ENCODE results near the gene SPACA7.
"Not testable (repeated sequence)": the region's sequence is repeated elsewhere in the genome, so short reads cannot be mapped to it uniquely, and the experiment has no call there.

The SPACA7 gene

DNA sequence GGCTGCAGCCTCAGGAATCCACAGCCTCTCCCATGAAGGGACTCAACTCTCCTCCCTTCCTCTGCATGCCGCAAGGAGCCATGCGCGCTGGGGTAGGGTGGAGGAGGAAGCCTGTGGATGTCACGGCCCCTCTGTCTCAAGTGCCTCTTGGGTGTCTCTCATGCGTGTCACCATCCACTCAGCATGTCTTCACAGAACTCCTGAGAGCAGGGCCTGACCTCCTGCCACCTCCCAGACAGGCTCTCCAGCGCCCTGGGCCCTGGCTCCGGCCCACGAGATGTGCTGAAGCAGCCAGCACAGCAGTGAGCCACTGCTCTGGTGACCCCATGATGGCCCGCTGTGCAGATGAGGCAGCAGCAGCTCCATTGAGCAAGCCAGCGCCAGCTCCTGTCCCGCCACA is 25.9 kb upstream of the SPACA7 start:
- no peak for DNase-seq (ENCODE audit: low read depth in 2 of 2)

DNA sequence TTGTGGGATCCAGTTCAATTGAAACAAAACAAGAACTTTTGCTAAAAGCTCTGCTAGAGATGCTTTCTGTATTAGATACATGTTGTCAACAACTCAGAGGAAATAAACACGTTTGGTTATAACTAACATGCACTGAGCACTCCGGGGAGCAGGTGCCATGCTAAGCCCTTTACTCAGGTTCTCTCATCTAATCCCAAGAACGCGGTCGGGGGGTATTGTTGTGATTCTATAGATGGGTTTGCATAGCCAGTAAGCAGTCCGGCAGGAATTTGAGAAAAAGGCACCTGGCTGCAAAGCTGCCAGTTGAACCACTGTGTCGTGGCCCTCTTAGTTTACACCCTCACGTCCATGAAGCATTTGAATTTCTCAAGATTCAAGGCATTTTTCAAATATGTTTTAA is 24.3 kb upstream of the SPACA7 start:
- no peak for DNase-seq (ENCODE audit: low read depth in 2 of 2)

DNA sequence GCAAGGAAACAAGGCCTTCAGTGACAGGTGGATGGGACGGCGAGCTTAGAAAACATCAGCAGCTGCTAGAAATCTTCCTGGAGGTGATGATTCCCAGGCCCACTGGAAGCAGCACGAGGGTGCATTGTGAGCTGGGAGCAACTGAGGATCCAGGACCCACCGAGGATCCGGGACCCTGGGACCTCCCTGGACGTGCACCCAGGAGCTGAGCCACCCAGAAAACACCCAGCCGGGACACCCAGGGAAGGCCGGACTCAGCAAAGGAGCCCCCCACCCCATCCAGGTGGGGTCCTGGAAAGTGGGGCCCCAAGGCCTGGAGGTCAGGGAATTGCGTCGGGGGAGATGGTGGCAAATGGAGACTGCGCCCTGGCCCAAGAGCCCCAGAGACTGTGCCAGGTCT is 22.3 kb upstream of the SPACA7 start:
- no peak for DNase-seq (ENCODE audit: low read depth in 2 of 2)

DNA sequence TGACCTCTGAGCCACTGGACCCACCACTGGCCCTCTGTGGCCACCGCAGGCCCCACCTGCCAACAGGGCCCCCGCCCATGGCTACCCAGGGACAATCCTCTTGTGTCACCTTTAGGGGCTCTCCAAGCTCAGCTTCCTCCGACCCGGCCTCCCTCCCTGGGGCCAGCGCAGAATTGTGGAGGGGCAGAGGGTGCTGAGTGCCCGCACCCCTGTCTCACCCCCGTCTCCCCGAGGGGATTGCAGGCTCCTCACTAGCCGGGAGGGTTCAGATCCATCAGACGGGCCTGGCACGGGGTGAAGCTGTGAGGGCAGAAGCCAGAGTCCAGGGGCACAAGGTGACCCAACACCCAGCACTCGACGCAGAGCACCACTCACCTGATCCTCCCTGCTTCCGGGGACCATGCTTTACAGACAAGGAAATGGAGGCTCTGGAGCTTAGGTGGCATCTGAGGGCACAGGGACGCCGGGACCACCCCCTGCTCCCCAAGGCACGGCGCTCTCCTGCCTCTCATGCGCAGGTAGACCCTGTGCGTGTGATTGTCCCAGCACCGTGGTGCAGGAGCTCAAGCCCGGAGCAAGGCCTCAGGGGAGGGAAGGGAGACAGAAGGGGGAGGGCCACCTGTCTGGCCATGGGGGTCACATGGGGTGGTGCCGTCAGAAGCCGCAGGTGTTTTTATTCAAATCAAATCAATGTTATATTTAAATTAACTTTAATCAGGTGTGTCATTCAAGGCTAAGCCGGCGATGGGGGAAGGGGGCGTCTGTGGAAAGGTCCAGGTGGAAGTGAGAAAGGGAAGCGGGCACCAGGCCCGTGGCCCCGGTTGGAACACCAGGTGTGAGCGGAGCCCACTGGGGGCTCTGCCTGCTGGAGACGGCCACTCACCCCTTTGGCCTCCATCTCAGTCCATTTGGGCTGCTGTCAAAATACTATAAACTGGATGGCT is 21.6 kb upstream of the SPACA7 start:
- DNase-seq (ENCODE audit: low read depth in 2 of 2): no peak

DNA sequence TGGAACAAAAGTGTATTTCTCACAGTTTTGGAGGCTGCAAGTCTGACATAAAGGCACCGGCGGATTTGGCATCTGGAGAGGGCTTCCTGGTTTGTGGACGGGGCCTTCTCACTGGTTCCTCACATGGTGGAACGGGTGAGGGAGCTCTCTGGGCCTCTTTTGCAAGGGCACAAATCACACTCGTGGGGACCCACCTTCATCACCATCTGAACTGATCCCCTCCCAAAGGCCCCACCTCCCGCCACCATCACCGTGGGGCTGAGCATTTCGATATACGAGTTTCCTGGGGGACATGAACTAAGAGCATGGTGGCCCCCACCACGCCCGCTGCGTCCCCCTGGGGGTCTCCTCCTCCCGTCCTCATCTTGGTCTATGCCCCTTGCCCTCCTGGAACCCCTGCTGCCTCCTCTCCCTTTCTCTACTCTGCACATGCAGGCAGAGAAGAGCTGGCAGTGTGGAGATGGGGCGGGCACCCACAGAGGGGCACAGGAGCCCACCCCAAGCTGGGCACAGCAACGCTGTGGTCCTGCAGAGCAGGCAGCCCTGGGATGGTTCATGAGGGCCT is 20.8 kb upstream of the SPACA7 start:
- no peak for DNase-seq (ENCODE audit: low read depth in 2 of 2)

DNA sequence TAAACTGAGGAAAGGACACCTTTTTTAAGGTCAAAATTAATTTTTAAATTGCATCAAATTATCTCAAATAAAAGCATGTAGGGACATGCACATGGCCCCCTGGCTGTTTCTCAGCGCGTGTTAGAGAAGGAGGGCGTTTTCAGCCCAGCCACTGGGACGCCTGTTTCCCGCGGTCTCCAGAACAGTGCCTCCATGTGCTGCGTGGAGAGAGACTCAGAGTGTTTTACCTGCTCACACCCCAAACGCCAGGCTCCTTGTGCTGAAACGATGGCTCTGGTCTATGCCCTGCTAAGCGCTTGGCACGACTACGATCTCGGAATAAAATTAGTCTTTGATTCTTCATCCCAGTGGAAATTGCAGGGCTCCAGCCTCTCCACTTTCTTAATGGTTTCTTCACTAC is 20.0 kb upstream of the SPACA7 start:
- no peak for DNase-seq (ENCODE audit: low read depth in 2 of 2)

DNA sequence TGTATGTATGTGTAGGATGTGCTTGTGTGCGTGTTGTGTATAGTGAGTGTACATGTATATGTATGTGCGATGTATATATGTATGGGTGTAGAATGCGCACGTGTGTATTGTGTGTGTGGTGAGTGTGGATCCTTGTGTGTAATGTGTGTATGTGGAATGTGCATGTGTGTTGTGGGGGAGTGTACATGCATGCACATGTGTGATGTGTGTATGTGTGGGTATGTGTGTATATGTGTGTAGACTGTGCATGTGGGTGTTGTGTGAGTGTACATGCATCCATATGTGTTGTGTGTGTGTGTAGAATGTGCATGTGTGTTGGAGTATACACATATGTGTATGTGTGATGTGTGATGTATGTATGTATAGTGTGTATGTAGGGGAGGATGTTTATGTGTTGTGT is 18.0 kb upstream of the SPACA7 start:
- no peak for DNase-seq (ENCODE audit: low read depth in 2 of 2)

DNA sequence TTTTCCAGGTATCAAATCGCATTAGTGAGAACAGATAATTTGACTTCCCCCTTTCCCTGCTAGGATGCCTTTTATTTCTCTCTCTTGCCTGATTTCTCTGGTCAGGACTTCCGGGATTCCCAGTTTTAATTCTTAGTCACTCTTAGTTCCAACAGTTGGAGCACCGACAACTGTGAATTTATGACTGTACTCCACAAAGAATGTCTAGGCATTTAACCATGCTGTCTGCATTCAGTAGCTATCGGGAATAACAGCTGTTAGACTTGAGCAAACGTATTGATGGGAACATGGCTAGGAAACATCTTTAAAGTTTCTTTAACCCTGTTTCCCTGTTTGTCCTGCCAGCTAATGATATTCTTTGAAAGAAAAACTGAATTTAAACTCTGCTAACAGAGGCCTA is 14.1 kb upstream of the SPACA7 start:
- DNase-seq (ENCODE audit: low read depth in 2 of 2): no peak

DNA sequence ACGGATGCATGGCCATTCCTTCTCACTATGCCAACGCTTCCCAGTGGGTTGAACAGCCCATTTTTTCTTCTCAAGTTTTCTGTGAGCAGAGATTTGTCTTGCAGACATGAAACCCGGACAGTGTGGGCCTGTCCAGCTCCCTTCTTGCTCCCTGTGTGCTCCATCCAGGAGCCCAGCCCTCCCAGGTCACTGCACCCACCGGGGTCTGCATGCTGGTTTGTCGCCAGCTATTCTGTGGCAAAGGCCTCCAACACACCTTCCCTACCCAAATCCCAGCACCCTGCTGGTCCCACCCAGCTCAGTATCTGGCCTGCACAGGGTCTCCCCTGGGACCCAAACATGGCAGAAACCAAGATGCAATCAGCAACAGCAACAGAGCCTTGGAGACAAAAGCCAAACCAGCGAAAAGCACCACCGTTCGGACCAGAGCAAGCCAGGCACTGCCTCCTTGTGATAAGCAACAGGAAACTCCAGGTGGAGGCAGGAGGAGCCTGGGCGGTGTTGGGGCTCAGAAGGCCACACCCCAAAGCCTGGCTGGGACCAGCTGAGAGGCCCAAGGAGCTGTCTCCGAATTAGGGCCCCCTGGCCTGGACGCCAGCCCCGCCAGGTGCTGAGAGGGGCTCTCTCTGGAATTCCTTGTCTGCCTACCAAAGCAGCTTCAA is 12.2 kb upstream of the SPACA7 start:
- DNase-seq (ENCODE audit: low read depth in 2 of 2): no peak

DNA sequence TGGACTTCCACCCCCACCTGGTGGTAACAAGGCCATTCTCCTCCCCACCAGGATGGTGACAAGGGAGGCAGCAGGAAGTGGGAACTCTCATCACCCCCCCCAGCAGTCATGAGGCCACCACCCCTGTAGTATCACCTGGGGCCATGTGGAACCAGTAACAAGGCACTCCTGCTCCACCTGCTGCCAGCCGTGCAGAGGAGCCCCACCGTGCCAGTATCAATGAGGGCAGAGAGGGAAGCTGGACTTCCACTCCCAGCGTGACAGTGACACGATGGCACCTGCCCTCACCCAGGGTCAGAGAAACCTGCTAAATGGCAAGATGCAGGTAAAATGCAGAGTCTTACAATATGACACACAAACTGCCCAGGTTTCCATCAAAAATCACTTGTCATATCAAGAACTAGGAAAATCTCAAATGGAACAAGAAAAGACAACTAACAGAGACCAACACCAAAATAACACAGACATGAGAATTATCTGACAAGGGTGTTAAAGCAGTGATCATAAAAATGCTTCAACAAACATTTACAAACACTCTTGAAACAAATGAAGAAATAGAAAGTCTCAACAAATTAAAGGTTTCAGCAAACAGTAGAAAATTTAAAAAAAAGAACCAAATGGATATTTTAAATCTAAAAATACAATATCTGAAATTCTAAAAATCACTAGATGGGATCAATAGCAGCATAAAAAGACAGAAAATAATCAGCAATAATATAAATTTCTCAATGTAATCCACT is 9.1 kb upstream of the SPACA7 start:
- no peak for DNase-seq (ENCODE audit: low read depth in 2 of 2)

DNA sequence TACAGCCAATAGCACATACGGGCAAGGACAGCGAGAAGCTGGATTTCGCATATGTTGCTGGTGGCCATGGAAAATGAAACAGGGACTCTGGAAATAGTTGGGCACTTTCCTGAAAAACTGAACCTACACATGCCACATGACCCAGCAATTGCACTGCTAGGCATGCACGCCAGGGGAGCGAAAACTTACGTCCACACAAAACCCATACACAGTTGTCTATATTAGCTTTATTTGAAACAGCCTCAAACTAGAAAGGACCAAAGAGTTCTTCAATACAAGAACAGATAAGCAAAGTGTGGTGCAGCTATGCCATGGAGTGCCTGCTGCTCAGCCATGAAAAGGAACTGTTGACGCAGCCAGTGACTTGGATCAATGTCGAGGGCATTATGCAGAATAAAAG is 7.3 kb upstream of the SPACA7 start:
- no peak for DNase-seq (ENCODE audit: low read depth in 2 of 2)

DNA sequence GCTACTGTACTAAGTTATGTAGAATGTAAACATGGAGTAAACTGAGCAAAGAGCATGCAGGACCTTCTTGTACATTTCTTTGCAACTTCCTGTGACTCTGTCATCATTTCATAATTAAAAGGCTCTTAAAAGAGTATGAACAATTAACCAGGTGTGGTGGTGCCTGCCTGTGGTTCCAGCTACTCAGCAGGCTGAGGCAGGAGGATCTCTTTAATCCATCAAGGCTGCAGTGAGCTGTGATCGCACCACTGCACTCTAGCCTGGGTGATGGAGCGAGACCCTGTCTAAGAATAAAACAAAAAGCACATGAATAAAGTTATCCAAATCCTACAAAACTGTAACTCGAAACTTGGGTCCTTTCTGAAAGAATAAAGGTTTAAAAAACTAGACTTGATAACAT is 5.8 kb upstream of the SPACA7 start:
- DNase-seq (ENCODE audit: low read depth in 2 of 2): no peak

DNA sequence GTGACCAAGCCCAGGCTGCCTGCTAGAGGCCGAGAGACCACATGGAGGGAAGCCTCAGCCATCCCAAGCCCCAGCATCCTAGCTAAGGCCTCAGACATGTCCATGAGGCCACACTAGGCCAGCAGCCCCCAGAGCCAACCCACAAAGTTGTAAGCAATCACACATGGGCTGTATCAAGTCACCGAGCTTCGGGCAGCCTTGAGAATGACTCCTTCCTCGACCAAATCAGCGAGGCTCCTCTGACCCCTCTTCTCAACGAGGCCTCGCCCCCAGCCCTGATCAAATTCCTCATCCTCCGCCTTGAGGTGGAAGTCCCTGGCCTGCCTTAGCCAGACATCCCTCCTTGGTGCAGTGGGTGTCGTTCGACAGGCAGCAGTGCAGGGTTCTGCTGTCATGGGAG is 1.9 kb upstream of the SPACA7 start:
- DNase-seq (ENCODE audit: low read depth in 2 of 2): no peak

DNA sequence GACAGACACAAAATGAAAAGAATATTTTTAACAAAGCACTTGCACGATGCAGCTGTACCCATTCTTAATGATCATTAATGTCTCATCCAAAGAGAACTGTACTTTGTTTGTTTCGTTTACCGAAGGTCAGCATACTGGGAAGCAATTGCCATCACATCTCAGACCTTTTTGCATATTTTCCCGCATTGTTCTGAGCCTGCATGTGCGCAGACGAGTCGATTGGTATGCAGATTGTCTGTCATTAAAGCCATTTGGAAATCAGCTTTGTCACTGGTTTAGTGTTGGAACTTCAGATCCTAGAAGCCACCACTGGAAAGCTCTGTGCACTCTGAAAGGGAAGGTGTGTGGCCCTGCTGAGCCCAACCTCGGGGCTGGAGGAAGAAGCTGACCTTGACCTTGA is 15.6 kb downstream of the SPACA7 start:
- DNase-seq (ENCODE audit: low read depth in 2 of 2): no peak

DNA sequence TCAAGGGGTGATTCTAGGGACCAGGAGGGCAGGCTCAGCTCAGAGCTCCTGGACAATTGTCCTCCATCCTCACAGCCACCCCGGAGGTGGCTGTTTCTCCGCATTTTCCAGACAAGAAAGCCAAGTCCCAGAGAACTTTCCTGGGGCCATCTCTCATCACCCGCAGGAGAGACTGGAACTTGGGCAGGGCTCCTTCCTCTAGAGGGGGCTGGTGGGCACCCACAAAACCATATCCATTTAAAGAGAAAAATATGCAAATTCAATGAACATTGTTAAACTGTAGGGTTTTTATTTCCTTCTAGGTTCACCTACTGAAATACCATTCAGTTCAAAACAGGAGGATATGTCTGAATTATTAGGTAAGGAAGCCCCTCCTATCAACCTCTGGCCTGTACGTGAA is 16.6 kb downstream of the SPACA7 start:
- DNase-seq (ENCODE audit: low read depth in 2 of 2): no peak

DNA sequence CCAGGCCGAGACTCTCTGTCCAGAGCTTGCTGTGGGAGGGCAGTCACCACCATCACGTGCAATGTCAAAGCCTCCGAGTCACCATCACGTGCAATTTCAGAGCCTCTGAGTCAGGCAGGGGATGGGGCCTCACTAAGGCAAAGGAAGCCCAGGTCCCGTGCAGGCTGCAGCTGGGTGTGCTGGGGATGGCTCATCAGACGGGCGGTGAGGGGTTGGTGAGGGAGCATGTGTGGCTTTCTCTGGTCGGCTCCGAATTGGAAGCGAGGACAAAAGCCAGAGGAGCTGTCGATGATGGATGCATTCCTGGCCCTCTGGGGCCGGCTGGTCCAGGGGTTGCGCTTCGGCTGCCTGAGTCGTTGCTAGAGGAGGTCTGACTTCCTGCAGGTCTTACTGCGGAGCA is 18.9 kb downstream of the SPACA7 start:
- DNase-seq (ENCODE audit: low read depth in 2 of 2): not testable (repeated sequence)

DNA sequence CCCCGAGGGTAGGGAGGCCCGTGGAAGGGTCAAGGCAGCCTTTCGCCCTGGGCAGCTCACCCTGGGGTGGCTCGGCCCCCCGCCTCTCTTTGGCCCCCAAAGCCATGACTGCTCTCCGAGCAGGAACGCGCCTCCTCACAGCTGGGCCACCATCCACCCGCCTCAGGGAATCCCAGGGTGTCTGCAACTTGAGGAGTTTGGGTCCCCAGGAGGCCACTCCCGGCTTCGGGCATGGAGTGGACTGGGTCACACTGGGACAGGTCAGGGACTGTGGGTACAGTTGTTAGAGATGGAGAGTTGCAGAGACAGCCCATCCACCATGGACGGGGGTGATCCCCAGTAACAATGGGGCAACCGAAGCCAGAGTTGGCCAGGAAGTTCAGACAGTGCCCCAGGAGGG is 19.8 kb downstream of the SPACA7 start:
- not testable (repeated sequence) for DNase-seq (ENCODE audit: low read depth in 2 of 2)

DNA sequence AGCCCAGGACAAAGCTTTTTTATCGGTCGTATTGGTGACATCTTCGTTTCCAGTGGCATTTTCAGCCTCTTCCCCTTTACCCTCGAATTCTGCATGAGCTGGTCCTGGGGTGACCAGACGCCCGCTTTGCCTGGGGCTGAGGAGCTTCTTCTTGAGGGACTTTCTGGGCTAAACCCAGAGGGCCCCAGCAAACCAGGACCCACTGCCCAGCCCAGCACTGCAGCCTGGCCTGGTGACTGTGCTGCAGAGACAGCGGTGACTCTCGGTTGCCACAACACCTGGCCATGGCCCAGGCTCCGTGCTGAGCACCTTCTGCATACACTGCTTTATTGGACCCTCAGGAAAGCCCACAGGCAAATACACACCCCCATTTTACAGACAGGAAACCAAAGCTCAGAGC is 21.0 kb downstream of the SPACA7 start:
- DNase-seq (ENCODE audit: low read depth in 2 of 2): no peak

DNA sequence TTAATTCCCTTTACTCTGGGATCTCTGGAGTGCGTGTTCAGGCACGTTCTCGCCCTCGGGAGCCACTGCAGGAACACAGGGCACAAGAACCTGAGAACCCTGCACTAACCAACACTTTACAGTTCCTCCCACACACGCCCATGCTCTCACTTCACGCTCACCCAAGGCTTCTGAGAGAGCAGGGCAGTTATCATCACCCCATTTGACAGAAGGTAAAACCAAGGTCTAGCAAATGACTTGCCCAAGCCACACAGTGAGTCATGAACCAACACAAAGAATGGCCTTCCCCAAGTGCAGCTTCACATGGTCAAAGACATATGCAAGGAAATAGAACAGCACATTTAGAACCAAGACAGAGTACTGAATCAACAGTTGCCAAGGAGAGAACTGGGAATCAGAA is 22.2 kb downstream of the SPACA7 start:
- DNase-seq (ENCODE audit: low read depth in 2 of 2): not testable (repeated sequence)

DNA sequence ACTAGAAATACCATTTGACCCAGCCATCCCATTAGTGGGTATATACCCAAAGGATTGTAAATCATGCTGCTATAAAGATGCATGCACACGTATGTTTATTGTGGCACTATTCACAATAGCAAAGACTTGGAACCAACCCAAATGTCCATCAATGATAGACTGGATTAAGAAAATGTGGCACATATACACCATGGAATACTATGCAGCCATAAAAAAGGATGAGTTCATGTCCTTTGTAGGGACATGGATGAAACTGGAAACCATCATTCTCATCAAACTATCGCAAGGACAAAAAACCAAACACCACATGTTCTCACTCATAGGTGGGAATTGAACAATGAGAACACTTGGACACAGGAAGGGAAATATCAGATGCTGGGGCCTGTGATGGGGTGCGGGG is 33.7 kb downstream of the SPACA7 start:
- not testable (repeated sequence) for DNase-seq (ENCODE audit: low read depth in 2 of 2)

DNA sequence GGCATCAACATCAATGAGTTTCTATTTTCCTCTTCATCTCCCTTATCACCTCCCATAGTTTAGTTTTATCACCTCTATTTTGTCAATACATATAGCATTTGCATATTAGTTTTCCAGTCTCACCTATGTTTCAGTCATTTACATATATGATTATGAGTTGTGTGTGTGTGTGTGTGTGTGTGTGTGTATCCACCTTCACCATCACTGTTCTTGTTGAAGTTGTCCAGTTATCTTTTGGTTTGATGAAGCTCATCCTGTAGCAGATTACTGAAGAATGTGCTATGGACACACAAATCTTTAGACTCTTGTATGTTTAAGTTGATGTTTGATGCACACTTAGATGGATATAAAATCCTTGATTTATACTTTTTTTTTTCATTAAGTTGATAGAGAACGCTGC is 40.5 kb downstream of the SPACA7 start:
- no peak for DNase-seq (ENCODE audit: low read depth in 2 of 2)

DNA sequence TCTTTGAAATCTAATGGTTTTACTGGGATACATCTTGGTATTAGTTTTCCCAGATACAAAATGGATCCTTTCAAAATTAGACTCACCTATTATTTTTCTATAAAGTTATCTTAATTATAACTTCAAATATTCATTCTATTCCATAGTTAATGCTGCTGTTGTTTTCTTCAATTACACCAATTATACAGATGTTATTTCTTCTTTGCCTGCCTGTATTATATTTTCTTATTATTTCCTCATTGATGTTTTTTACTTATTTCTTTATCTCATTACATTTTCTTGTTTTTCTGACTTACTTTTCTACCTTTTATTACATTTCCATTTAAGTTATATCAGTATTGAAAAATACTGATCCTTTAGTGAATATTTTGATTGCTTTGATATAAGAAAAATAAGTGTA is 40.9 kb downstream of the SPACA7 start:
- DNase-seq (ENCODE audit: low read depth in 2 of 2): no peak
